GM18873 (cell line): ENCODE measurements around the gene LHX1.

Source experiments
- ATAC-seq: cut with Tn5 transposase; IDR thresholded peaks from one replicate; pipeline ENCODE4 v1.9.1; 2021; ENCODE audit warnings: mild to moderate bottlenecking, moderate library complexity, moderate number of reproducible peaks; ENCODE audit not compliant: unreplicated experiment, low FRiP score

Gene LHX1

DNA sequence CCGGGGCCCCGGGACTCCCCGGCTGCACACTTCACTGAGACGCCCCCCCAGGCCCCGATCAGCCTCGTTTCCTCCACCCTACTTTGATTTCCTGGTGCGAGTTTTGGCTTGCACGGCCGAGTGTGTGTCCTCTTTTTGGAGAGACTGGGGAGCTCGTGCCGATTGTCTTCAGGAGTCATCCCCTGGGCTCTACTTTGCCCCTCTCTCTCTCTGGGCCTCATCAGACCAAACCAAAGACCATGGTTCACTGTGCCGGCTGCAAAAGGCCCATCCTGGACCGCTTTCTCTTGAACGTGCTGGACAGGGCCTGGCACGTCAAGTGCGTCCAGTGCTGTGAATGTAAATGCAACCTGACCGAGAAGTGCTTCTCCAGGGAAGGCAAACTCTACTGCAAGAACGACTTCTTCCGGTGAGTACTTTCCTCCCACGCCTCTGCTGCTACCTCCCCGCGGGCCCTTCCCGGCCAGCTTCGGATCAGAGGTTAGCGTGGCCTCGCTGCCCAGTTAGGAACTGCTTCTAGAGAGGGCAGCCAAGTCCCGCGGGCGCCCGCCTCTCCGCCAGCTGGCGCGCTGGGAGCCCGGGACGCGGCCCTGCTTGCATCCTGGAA, 787 bp downstream of the LHX1 start:
- ATAC-seq: no peak

DNA sequence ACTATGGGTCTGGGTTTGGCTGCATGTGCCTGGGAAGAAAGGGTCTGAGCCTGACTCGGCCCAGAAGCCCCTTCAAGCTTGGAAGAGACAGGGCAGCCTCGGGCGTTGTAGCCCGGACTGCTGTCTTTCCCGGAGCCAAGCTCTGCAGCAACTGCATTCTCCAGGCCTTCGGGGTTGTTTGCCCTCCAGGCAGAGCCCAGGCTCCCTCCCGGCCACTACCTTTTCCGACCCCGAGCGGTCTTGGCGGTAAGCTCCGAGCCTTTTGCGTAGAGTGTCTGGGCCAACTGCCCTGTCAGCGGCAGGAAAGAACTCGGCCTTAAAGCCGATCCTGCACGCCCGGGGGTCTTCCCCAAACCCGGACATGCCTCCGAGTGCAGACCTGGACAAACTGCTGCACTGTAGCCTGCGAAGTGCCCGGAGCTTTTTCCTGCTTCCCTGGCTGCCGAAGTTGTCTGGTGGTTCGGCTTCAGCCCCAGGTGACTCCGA, 1.3 kb downstream of the LHX1 start:
- ATAC-seq: no peak

DNA sequence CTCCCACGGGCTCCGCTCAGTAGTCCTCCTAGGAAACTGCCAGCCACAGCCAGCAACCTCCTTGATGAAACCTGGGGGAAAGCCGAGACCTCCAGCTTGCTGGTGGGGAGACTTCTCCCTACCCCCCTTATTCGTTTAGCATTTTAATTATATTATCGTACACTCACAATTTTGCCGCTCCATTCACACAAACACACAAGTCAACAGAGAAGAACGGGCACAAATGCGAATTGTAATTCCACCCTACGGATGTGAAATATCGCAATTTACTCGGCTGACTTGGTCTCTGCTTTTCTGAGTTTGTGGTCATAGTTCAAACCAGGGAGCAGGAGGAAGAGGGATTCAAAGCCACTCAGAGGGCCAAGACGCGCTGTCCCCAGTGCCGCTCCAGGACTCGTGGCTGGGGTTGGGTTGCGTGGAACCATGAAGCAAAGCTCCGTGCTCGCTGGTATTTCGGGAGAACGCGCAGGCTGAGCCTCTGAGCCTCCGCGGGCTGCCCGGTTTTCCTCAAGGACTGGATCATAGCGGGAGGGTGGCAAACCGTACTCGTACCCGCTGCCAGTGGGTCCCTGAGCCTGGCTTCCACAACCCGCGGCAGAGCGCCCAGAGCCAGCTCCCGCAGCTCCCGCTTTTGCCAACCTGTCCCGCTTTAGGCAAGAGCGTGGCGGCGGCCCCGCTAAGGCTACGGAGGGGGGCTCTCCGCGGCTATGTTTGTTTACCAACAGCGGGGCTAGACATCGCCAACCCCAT, 2.0 kb downstream of the LHX1 start:
- no peak for ATAC-seq

DNA sequence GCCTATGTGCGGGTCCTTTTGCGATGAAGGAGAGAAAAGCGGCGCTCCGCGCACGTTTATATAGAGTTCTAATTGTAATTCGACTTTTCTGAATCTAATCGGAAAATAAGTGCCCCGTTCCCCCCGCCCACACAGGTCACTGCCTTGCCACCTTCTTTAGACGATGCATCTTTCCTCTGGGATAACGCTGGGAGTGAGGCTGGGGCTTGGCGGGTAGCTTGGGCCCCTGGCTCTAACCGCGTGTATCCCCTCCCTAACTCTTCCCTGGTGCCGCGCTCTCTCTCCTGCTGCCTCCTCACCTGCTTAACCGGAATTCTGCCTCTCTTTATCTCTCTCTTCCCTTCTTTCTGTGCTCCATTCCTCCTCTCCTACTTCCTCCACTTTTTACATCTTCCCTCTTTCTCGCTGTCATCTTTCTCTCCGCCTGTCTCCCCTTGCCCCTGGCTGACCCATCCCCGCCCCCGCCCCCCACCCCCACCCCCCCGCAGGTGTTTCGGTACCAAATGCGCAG, 2.6 kb downstream of the LHX1 start:
- no peak for ATAC-seq

DNA sequence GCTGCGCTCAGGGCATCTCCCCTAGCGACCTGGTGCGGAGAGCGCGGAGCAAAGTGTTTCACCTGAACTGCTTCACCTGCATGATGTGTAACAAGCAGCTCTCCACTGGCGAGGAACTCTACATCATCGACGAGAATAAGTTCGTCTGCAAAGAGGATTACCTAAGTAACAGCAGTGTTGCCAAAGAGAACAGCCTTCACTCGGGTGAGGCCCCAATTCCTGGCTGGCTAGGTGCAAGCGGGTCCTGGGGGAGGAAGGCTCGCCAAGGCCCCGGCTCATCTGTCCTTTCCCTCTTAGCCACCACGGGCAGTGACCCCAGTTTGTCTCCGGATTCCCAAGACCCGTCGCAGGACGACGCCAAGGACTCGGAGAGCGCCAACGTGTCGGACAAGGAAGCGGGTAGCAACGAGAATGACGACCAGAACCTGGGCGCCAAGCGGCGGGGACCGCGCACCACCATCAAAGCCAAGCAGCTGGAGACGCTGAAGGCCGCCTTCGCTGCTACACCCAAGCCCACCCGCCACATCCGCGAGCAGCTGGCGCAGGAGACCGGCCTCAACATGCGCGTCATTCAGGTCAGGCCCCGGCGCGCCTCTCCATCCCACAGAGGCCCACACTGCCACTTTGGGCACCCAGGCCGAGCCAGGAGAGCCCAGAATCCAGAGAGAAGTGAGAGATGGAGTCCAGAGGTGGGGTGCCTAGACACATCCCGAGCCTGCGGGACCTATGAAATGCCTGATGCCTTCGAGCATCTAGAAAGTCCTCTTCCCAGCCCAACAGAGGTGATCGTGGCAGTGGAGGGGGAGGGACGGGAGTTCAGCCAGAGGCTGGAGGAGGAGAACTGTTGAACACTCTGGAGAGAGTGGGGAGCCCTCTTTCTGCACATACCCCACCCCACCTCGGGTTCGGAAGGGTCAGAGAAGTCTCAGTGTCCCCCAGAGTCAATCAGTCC, 3.3 kb downstream of the LHX1 start:
- no peak for ATAC-seq

DNA sequence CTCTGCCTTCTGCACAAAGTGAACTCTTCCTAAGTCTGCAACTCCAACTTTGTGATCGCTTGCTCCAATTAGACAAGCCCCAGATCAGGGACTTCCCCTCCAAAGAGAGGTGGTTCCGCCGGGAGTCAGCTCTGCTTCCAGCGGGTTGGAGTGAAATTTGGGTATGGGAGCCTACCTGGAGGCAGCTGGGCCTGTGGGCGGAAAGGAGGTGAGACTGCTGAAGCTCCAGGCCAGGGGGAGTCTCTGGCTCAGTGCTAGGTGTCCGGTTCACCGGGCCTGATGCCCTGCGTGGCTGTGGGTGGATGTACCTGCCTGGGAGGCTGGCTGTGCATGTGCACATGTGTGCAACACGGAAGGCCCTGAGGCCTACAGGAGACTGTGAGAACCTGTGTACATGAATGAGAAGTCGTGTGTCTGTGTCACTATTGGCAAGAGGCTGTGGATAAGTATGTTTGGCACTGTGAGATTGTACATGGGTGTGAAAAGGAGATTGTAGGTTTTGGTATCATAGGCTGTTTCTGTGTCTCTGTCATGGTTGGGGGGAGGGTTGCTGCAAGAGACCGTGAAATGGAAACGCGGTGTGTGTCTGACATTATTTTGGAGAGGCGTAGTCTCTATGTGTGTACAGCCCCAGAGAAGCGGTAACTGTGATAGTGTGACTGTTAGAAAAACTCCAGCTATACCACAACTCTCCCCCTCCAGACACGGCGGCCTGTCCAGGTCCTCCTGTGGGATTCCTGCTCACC, 4.2 kb downstream of the LHX1 start:
- ATAC-seq: no peak

DNA sequence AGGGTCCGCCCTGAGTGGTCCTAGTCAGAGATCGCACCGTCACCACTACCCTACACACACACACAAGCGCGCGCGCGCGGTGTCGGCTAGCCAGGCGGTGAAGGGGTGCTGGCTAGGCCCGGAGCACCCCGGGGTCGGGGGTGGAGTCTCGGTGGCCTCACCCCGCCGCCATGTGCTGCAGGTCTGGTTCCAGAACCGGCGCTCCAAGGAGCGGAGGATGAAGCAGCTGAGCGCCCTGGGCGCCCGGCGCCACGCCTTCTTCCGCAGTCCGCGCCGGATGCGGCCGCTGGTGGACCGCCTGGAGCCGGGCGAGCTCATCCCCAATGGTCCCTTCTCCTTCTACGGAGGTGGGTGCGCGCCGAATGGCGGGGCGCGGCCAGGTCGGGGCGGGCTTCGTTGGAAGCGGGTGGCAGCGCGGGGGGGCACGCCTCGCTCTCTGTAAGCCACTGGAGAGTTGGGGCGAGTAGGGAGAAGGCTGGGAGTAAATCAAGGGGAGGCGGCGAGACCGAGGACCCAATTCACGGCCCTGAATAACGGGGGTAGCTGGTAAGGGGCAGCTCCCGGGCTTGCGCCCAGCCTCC, 4.8 kb downstream of the LHX1 start:
- ATAC-seq: no peak

DNA sequence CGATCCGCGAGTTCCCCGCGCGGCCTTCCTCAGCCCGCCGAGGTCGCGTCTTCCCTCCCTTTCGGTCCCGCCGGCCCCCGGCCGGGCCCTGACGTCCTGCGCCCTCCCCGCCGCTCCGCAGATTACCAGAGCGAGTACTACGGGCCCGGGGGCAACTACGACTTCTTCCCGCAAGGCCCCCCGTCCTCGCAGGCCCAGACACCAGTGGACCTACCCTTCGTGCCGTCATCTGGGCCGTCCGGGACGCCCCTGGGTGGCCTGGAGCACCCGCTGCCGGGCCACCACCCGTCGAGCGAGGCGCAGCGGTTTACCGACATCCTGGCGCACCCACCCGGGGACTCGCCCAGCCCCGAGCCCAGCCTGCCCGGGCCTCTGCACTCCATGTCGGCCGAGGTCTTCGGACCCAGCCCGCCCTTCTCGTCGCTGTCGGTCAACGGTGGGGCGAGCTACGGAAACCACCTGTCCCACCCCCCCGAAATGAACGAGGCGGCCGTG, 5.4 kb downstream of the LHX1 start:
- ATAC-seq: no peak

DNA sequence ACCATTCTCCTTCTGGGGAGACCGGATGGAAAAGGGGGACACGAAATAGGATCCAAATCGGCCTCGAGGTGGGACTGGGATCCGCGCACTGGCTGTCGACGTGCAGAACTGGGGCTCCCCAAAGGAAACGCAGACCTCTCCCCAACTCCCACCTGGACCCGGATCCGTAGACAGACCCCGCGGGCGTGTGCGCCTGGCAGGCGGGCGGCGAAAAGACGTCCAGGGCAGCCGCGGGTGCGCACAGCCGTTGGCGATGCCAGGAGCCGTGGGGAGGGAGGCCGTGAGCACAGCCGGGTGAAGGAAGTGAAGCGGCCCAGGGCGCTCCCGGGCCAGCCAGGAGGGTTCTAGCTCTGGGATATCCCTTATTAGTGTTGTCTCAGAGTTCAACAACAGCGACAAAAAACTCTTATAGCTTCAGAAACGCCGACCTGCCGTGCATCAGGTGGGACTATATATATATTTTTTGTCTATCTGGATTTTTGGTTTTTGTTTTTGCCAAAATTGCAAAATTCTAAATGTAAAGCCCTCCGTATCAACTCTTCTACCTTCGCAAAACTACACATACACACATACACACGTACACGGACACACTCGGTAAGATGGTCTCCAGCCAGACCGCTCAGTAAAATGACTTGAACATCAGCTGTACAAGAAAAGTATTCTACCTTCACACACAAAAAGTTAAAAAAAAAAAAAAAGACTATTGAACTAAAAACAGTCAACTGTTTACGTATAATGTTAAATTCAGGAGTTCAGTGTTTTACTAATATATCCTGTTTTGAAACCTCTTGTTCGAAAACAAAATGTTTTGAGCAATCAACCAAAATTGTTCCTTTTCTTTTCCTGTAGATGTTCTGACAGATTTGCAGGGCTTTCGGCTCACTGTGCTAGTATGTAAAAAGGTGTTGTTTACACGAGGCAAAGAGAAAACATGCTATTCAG, 6.2 kb downstream of the LHX1 start:
- no peak for ATAC-seq

DNA sequence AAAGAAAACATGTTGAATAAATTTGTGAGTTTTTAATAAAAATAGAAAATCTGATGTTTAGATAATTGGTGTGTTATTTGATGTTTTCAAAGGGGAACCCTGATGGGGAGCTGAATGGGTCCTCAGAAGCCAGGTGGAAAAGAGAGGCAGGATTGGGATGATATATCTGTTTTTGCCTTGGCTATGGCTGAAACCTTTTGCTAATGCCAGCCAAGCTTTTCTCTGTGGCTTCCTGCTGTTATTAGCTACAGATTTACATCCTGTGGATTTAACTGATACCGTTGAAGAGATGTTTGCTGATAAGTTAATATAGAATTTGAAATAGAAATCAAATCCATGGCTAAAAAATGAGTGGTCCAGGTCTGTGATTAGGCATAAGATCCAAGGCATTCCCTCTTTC, 7.3 kb downstream of the LHX1 start:
- no peak for ATAC-seq

DNA sequence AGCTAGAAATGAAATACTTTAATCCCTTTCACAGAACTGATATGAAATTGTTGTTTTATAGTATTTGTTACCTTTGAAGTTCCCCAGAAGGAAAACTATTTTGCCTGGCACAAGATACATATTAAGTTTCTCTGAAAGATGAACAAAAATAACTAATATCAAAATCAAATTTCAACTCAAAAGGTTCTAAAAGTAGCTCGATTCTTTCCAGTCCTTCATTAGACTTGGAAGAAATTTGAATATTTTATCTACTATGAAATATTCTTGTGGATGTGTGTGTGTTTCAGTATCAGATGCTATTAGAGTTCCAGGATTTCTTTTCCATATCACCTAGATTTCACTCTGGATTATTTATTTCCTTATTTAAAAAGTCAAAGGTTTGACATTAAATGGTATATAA, 7.9 kb downstream of the LHX1 start:
- ATAC-seq: no peak

DNA sequence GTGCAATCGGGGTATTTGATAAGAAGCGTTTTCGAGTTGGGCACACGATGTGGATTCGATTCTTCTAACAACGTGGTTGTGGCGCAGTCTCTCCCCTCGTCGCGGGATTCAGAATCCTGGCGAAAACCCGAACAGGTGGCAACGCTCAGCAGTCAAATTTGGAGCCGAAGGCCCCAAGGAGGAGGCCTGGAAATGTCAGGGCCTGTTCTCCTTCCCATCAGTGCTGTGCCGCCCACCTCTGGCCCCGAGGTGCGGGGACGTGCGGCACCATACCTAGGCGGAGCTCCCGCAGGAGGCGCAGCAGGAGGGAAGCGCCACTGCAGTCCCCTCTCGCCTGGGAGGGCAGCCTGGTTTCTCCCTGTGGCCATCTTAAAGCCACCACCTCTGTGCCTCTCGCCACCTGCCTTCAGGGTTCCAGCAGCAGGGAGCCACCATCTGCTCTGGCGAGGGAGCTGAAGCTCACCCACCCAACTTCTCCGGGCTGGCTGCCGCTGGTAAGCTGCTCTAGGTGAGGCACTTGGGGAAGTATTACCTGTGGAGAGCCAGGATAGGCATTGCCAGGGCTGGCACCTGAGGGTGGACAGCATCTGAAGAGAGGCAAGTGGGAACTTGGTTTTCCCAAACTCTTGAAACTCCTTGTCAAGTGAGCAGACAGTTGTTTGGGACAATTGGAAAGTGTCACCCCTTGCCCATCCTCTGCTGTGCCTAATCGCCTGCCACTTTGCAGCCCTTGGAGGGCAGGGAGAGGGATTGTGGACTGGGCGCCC, 8.9 kb downstream of the LHX1 start:
- no peak for ATAC-seq

DNA sequence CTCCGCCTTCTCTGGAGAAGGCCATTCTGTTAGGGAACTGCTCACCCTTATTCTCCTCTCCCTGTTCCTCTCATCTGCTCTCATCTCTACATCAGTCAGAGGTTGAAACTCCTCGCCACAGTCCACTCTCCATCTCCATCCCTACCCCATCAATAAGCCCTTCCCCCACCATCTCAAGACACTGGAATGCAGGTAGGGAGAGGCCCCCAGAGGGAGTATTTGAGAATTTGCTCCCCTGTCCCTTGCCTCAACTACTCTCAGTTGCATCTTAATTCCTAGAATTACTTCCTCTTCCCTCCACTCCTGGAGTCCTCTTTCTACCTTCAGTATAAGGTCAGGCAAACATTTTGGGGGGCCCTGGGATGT, 9.4 kb downstream of the LHX1 start:
- no peak for ATAC-seq

DNA sequence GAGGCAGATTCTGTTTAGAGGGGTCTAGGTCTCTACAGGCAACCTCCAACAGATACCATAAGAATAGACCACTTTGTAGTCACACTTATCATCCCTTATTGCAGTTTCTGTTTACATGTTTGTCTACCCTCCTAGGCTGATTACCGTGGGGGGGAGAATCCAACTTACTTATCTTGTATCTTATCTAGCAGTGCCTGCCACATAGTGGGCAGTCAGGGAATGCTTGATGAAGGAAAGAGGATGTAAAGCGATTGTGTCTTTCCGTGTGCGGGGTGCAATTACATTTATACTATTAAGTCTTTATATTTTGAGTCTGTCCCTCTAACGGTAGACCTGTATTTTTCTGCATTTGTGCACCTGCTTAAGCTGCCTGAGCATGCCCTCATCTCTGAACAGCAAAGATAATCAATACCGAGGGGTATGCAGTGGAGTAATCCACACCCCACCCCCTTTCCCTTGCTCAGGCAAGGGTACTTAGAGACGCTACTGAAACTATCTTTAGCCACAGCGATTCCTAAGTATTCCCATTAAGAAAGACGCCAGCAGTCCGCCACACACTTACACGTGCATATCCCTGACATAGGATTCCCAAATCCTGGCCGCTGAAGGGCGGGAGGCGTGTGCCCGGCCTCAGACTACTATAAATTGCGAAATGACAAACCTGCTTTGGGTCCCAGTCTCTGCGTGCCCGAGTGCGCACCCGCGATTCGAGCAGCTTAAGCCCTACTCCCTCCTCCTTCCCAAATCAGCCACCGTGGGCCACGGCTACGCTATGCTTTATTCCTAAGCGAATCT, 10.8 kb downstream of the LHX1 start:
- no peak for ATAC-seq

DNA sequence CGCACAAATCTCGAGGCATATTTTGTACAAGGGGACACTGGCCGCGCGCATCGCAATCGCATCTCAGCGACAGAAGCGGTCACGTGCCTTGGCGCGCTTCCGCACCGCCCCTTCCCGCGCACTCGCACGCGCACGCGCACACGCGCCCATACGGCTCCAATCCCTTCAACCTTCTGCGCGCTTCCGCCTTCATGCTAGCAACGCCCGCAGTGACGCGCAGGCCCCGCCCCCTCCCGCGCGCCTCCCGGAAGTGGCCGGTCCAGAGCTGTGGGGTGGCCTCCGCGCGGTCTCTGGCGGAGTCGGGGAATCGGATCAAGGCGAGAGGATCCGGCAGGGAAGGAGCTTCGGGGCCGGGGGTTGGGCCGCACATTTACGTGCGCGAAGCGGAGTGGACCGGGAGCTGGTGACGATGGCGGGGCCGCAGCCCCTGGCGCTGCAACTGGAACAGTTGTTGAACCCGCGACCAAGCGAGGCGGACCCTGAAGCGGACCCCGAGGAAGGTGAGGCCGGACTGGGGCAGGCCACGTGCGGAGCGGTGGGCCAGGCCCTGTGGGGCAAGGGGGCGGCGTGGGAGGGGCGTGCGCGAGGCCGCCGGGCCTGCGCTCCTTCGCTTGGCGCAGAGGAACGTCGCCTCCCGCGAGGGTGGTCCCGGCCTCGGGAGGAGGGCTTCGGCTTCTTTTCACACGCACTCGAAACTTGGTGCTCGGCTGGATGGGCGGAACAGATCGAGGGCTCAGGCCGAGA, 11.6 kb downstream of the LHX1 start, which contains the start of gene AATF:
AATF (plus strand) TSS at position 238 of the 744 bp plus-strand sequence; CDS start at position 410, 172 bp downstream.
- ATAC-seq: peak; percentile 75

DNA sequence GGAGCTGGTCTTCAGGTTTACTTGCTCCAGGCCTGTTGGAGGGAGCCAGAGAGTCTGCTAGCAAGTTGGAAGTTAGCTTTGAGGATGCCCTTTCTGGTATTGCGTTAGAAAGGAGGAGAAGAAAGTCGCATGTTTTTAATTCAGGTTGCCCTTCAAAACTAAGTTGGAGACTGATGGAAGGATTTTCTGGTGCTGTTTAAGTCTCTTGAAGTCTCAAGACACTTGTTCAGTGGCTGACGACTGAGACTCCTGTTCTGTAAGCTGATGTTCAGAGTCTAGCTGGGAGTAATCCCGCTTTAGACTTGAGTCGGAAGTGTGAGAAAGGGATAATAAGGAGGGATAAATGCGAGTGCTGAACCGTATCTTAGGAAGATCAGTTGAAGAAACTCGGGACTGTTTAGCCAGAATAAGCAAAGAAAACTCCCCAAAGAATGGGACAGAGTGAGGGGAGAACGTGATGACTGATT, 12.2 kb downstream of the LHX1 start:
- ATAC-seq: peak; percentile 18
